ENCODE results near the gene ASB10. TPM values are rescaled to one million over a fixed set of nuclear protein-coding genes. Genes with fewer than 3 reads are reported as not detected.
A peak's percentile ranks its signal among the peaks of the same experiment; 100 is the strongest.

ASB10 gene
- total RNA-seq, 1 donor from 2014 or later: 46.1 TPM

GRCh38 chr7:151193203-151193978 lies 6.3 kb upstream of the ASB10 start:
- intact Hi-C loops (cut with micrococcal nuclease): no loop called here

GRCh38 chr7:151192002-151192539 lies 5.0 kb upstream of the ASB10 start:
- ATAC-seq (no peak), DNase-seq (no peak)
- intact Hi-C loops (cut with micrococcal nuclease): no loop called here

More at GRCh38 chr7:151193203-151193978, 6.3 kb upstream of the ASB10 start:
- ATAC-seq: no peak
- DNase-seq: no peak

- DNase-seq (no peak), ATAC-seq (no peak)
- intact Hi-C loops (cut with micrococcal nuclease): no loop called here
These were observed 4.5 kb upstream of the ASB10 start for GRCh38 chr7:151191544-151191943.

GRCh38 chr7:151189038-151189437 lies 2.0 kb upstream of the ASB10 start:
- ATAC-seq (no peak), DNase-seq (no peak)
- intact Hi-C loops (cut with micrococcal nuclease): no loop called here

- DNase-seq (no peak), ATAC-seq (no peak)
- intact Hi-C loops (cut with micrococcal nuclease): no loop called here
These were observed 1.1 kb upstream of the ASB10 start for GRCh38 chr7:151188252-151188542.

GRCh38 chr7:151187409-151188251 lies 580 bp upstream of the ASB10 start:
- intact Hi-C loops (cut with micrococcal nuclease): no loop called here
- DNase-seq: peak; percentile 82
- ATAC-seq: peak; percentile 91

- DNase-seq (no peak), ATAC-seq (peak; percentile 33)
- intact Hi-C loops (cut with micrococcal nuclease): no loop called here
These were observed 1.0 kb downstream of the ASB10 start for GRCh38 chr7:151185762-151186639.

- DNase-seq (no peak), ATAC-seq (no peak)
- intact Hi-C loops (cut with micrococcal nuclease): no loop called here
These were observed 6.0 kb downstream of the ASB10 start for GRCh38 chr7:151181011-151181431.

- intact Hi-C loops (cut with micrococcal nuclease): no loop called here
- no peak for ATAC-seq
- no peak for DNase-seq
These were observed 7.1 kb downstream of the ASB10 start for GRCh38 chr7:151179946-151180345.

- no peak for DNase-seq
- intact Hi-C loops (cut with micrococcal nuclease): no loop called here
- no peak for ATAC-seq
These were observed 7.7 kb downstream of the ASB10 start for GRCh38 chr7:151179287-151179860.

- no peak for DNase-seq
- intact Hi-C loops (cut with micrococcal nuclease): no loop called here
- no peak for ATAC-seq
These were observed 8.2 kb downstream of the ASB10 start for GRCh38 chr7:151178831-151179230.

GRCh38 chr7:151178236-151178635 lies 8.8 kb downstream of the ASB10 start:
- no peak for ATAC-seq
- intact Hi-C loops (cut with micrococcal nuclease): no loop called here

GRCh38 chr7:151177310-151177709 lies 9.7 kb downstream of the ASB10 start:
- intact Hi-C loops (cut with micrococcal nuclease): no loop called here
- no peak for ATAC-seq
- no peak for DNase-seq

More at GRCh38 chr7:151178236-151178635, 8.8 kb downstream of the ASB10 start:
- DNase-seq: no peak

- DNase-seq (no peak), ATAC-seq (no peak)
- intact Hi-C loops (cut with micrococcal nuclease): no loop called here
These were observed 10.6 kb downstream of the ASB10 start for GRCh38 chr7:151176401-151176800.

- intact Hi-C loops (cut with micrococcal nuclease): no loop called here
- DNase-seq (no peak), ATAC-seq (no peak)
These were observed 11.2 kb downstream of the ASB10 start for GRCh38 chr7:151175793-151176311.

GRCh38 chr7:151175047-151175792 lies 11.8 kb downstream of the ASB10 start:
- intact Hi-C loops (cut with micrococcal nuclease): no loop called here
- DNase-seq (no peak), ATAC-seq (no peak)

GRCh38 chr7:151174246-151175046 lies 12.6 kb downstream of the ASB10 start:
- intact Hi-C loops (cut with micrococcal nuclease): loop anchor here (5.0 kb wide), 1 partner anchor 47 kb away; no protein-coding TSS in a partner anchor
- ATAC-seq (peak; percentile 19), DNase-seq (peak; percentile 52)

All from left ventricle myocardium superior (tissue), 1 donor.